Liver (tissue), 3 donors: ENCODE measurements around the gene ALK.

Experiments used
- EGR1 ChIP-seq, 2 donors: IDR thresholded peaks; 2 replicates each; pipeline ENCODE4 v1.6.1; 2016 to 2018; ENCODE audit warnings: antibody characterized with exemption in 2 of 2, low read depth in 2 of 2
- TF ChIP-seq, protein P1 (sequence below): fragments of 150-350 bp; IDR thresholded peaks from 2 replicates; pipeline ENCODE4 v1.5.1; 2017; ENCODE audit warnings: improper control_type of control experiment, low read depth, low read length; ENCODE audit not compliant: missing input control
- TF ChIP-seq, protein P2 (sequence below): IDR thresholded peaks from 2 replicates; pipeline ENCODE4 v1.6.1; 2016; ENCODE audit warnings: antibody characterized with exemption
- donor health status: healthy.
- donor health status: healthy.

DNA sequence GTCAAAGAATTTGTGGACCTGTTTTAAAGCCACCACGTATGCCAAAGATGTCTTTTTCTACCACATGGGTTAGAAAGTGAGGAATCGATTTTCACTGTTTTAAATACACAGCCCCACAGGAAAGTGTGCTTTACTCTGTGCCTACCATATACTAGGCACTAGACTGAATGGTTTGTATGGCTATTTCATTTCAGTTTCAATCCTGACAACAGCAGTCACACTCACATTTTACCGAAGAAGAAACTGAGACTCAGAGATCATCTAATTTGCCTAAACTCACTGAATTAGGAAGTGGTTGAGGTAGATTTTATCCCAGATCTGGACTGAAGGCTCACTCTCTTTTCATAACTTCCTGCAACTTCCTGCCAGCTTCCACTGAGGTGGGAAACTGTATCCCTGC lies 176.4 kb downstream of the ALK start:
- TF ChIP-seq, protein P1, sequence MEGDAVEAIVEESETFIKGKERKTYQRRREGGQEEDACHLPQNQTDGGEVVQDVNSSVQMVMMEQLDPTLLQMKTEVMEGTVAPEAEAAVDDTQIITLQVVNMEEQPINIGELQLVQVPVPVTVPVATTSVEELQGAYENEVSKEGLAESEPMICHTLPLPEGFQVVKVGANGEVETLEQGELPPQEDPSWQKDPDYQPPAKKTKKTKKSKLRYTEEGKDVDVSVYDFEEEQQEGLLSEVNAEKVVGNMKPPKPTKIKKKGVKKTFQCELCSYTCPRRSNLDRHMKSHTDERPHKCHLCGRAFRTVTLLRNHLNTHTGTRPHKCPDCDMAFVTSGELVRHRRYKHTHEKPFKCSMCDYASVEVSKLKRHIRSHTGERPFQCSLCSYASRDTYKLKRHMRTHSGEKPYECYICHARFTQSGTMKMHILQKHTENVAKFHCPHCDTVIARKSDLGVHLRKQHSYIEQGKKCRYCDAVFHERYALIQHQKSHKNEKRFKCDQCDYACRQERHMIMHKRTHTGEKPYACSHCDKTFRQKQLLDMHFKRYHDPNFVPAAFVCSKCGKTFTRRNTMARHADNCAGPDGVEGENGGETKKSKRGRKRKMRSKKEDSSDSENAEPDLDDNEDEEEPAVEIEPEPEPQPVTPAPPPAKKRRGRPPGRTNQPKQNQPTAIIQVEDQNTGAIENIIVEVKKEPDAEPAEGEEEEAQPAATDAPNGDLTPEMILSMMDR = no peak
- TF ChIP-seq EGR1 (IDR thresholded peaks at IDR 0.05; ENCODE audit: low read depth in 2 of 2) = no peak
- TF ChIP-seq, protein P2, sequence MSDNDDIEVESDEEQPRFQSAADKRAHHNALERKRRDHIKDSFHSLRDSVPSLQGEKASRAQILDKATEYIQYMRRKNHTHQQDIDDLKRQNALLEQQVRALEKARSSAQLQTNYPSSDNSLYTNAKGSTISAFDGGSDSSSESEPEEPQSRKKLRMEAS = no peak
